Measurements from ENCODE around the gene PLD1.

Gene PLD1

DNA sequence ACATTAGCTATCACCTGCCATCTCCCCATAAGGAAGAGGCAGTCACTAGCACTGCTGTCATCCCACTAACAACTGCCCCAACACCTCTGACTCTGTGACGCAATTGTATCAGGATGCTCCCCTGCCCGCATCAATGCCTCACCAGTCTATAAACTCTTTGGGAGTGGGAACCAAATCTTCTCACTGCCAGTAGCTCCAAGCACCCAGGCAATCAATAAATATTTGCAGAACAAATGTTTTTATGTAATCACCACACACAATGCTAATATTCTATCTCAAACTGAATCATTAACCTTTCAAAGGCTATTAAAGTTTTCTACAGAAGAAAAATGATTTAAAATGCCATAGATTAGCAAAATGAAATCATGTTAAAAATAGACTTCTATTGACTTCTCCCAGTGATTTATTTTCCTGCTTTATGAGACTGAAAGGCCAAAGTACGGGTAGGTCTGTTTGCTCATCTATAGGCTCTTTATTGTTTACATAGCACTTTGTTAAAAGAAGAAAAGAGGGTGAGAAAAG, 131.3 kb downstream of the PLD1 start:
- no peaks in the 10 kb centered on the region for H3K9me3 ChIP-seq (ENCODE audit: control insufficient read depth, low read length)
- H3K27me3 ChIP-seq (replicated peaks; ENCODE audit: control insufficient read depth, insufficient read depth, low read length, poor library complexity, severe bottlenecking): no peaks in the 10 kb centered on the region
- H3K36me3 ChIP-seq (ENCODE audit: control insufficient read depth, insufficient read depth, low read length): no peaks in the 10 kb centered on the region
- no peak overlapping the region for H3K4me3 ChIP-seq (ENCODE audit: insufficient read depth, low read depth, low read length, poor library complexity, severe bottlenecking)
- no peaks in the 10 kb centered on the region for H3K4me1 ChIP-seq (ENCODE audit: control insufficient read depth, insufficient read depth, low read length, poor library complexity, severe bottlenecking)
- DNase-seq: no peak
- H3K27ac ChIP-seq (ENCODE audit: insufficient read depth, low read length, poor library complexity, severe bottlenecking): no peak overlapping the region

GRCh38 chr3:171677706-171678105, 132.6 kb downstream of the PLD1 start:
- H3K9me3 ChIP-seq (ENCODE audit: control insufficient read depth, low read length): no peaks in the 10 kb centered on the region
- H3K4me3 ChIP-seq (ENCODE audit: insufficient read depth, low read depth, low read length, poor library complexity, severe bottlenecking): no peak overlapping the region
- DNase-seq: no peak
- H3K36me3 ChIP-seq (ENCODE audit: control insufficient read depth, insufficient read depth, low read length): no peaks in the 10 kb centered on the region
- no peaks in the 10 kb centered on the region for H3K4me1 ChIP-seq (ENCODE audit: control insufficient read depth, insufficient read depth, low read length, poor library complexity, severe bottlenecking)
- no peaks in the 10 kb centered on the region for H3K27me3 ChIP-seq (replicated peaks; ENCODE audit: control insufficient read depth, insufficient read depth, low read length, poor library complexity, severe bottlenecking)
- H3K27ac ChIP-seq (ENCODE audit: insufficient read depth, low read length, poor library complexity, severe bottlenecking): no peak overlapping the region

DNA sequence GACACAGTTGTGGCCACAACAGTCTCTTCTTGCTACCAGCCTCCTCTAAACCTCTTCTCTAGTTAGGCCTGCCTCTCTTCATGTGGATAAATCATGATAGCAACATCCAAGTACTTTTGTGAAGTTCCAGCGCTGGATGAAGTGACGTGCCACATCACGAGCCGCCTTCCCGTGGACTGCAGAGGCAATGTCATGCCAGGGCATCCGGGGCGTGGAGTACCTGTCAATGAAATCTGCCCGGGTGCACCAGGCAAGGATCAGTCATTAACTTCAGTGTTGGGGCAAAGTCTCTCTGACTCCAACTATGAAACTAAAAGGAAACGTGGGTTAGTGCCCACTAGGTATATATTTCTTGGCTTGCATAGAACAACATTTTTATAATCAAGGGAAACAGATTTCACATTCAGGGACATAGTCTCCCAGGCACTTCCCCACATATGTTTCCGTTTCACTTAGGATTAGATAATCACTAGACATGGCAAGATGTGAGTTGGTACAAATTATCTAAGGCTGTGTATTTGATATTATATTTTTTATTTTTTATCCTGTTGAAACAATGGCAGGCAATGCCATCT, 133.6 kb downstream of the PLD1 start:
- Histone ChIP-seq H3K36me3 (ENCODE audit: control insufficient read depth, insufficient read depth, low read length) (no peaks in the 10 kb centered on the region), H3K27ac (ENCODE audit: insufficient read depth, low read length, poor library complexity, severe bottlenecking) (no peak overlapping the region), H3K27me3 (replicated peaks; ENCODE audit: control insufficient read depth, insufficient read depth, low read length, poor library complexity, severe bottlenecking) (no peaks in the 10 kb centered on the region), H3K9me3 (ENCODE audit: control insufficient read depth, low read length) (no peaks in the 10 kb centered on the region), H3K4me3 (ENCODE audit: insufficient read depth, low read depth, low read length, poor library complexity, severe bottlenecking) (no peak overlapping the region), H3K4me1 (ENCODE audit: control insufficient read depth, insufficient read depth, low read length, poor library complexity, severe bottlenecking) (no peaks in the 10 kb centered on the region)
- DNase-seq: no peak

GRCh38 chr3:171673951-171674350, 136.3 kb downstream of the PLD1 start:
- Histone ChIP-seq H3K27me3 (replicated peaks; ENCODE audit: control insufficient read depth, insufficient read depth, low read length, poor library complexity, severe bottlenecking) (no peaks in the 10 kb centered on the region), H3K4me1 (ENCODE audit: control insufficient read depth, insufficient read depth, low read length, poor library complexity, severe bottlenecking) (no peaks in the 10 kb centered on the region), H3K27ac (ENCODE audit: insufficient read depth, low read length, poor library complexity, severe bottlenecking) (no peak overlapping the region), H3K9me3 (ENCODE audit: control insufficient read depth, low read length) (no peaks in the 10 kb centered on the region), H3K36me3 (ENCODE audit: control insufficient read depth, insufficient read depth, low read length) (no peaks in the 10 kb centered on the region), H3K4me3 (ENCODE audit: insufficient read depth, low read depth, low read length, poor library complexity, severe bottlenecking) (no peak overlapping the region)
- no peak for DNase-seq

DNA sequence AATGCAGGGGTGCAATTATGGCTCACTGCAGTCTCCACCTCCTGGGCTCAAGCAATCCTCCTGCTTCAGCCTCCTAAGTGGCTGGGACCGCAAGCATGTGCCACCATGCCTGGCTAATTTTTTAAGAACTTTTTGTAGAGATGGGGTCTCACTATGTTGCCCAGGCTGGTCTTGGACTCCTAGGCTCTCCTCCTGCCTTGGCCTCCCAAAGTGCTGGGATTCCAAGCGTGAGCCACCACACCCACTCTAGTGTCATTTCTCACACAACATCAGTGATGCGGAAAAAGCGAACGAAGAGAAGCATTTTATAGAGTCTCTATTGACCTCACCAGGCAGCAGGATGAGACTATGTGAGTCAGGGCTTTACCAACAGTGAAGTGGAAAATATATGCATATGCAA, 137.7 kb downstream of the PLD1 start:
- no peak overlapping the region for H3K27ac ChIP-seq (ENCODE audit: insufficient read depth, low read length, poor library complexity, severe bottlenecking)
- no peak for DNase-seq
- no peaks in the 10 kb centered on the region for H3K27me3 ChIP-seq (replicated peaks; ENCODE audit: control insufficient read depth, insufficient read depth, low read length, poor library complexity, severe bottlenecking)
- no peaks in the 10 kb centered on the region for H3K4me1 ChIP-seq (ENCODE audit: control insufficient read depth, insufficient read depth, low read length, poor library complexity, severe bottlenecking)
- H3K4me3 ChIP-seq (ENCODE audit: insufficient read depth, low read depth, low read length, poor library complexity, severe bottlenecking): no peak overlapping the region
- H3K9me3 ChIP-seq (ENCODE audit: control insufficient read depth, low read length): no peaks in the 10 kb centered on the region
- H3K36me3 ChIP-seq (ENCODE audit: control insufficient read depth, insufficient read depth, low read length): no peaks in the 10 kb centered on the region

GRCh38 chr3:171672124-171672523, 138.2 kb downstream of the PLD1 start:
- Histone ChIP-seq H3K27ac (ENCODE audit: insufficient read depth, low read length, poor library complexity, severe bottlenecking) (no peak overlapping the region), H3K36me3 (ENCODE audit: control insufficient read depth, insufficient read depth, low read length) (no peaks in the 10 kb centered on the region), H3K4me3 (ENCODE audit: insufficient read depth, low read depth, low read length, poor library complexity, severe bottlenecking) (no peak overlapping the region), H3K4me1 (ENCODE audit: control insufficient read depth, insufficient read depth, low read length, poor library complexity, severe bottlenecking) (no peaks in the 10 kb centered on the region), H3K27me3 (replicated peaks; ENCODE audit: control insufficient read depth, insufficient read depth, low read length, poor library complexity, severe bottlenecking) (no peaks in the 10 kb centered on the region), H3K9me3 (ENCODE audit: control insufficient read depth, low read length) (no peaks in the 10 kb centered on the region)
- no peak for DNase-seq

- DNase-seq: no peak
- no peak overlapping the region for H3K4me3 ChIP-seq (ENCODE audit: insufficient read depth, low read depth, low read length, poor library complexity, severe bottlenecking)
- no peak overlapping the region for H3K27ac ChIP-seq (ENCODE audit: insufficient read depth, low read length, poor library complexity, severe bottlenecking)
- no peaks in the 10 kb centered on the region for H3K9me3 ChIP-seq (ENCODE audit: control insufficient read depth, low read length)
- H3K27me3 ChIP-seq (replicated peaks; ENCODE audit: control insufficient read depth, insufficient read depth, low read length, poor library complexity, severe bottlenecking): no peaks in the 10 kb centered on the region
- H3K36me3 ChIP-seq (ENCODE audit: control insufficient read depth, insufficient read depth, low read length): no peaks in the 10 kb centered on the region
- no peaks in the 10 kb centered on the region for H3K4me1 ChIP-seq (ENCODE audit: control insufficient read depth, insufficient read depth, low read length, poor library complexity, severe bottlenecking)
Measured at GRCh38 chr3:171671709-171672108, 138.6 kb downstream of the PLD1 start.

GRCh38 chr3:171666516-171666915, 143.8 kb downstream of the PLD1 start:
- Histone ChIP-seq H3K9me3 (ENCODE audit: control insufficient read depth, low read length) (no peaks in the 10 kb centered on the region), H3K27ac (ENCODE audit: insufficient read depth, low read length, poor library complexity, severe bottlenecking) (no peak overlapping the region), H3K4me3 (ENCODE audit: insufficient read depth, low read depth, low read length, poor library complexity, severe bottlenecking) (no peak overlapping the region), H3K36me3 (ENCODE audit: control insufficient read depth, insufficient read depth, low read length) (no peaks in the 10 kb centered on the region), H3K27me3 (replicated peaks; ENCODE audit: control insufficient read depth, insufficient read depth, low read length, poor library complexity, severe bottlenecking) (no peaks in the 10 kb centered on the region), H3K4me1 (ENCODE audit: control insufficient read depth, insufficient read depth, low read length, poor library complexity, severe bottlenecking) (no peaks in the 10 kb centered on the region)
- no peak for DNase-seq

DNA sequence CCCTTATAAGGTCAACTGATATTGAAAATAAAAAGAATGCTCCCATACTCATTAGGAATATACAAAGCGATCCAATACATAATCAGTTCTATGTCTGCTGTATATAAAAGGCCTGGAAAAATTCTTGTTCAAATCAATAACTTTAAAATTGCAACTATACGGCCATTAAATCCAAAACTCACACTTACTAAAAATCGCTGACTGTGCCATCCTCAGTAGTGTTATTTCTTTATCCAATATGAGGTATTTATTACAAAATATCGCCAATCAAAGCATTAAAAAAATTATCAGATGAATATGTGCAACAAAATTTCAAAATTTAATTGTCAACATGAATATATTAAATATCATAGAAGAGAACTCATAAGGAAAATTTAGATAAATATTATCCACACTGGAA, 146.5 kb downstream of the PLD1 start:
- H3K4me1 ChIP-seq (ENCODE audit: control insufficient read depth, insufficient read depth, low read length, poor library complexity, severe bottlenecking): no peaks in the 10 kb centered on the region
- DNase-seq: no peak
- H3K27ac ChIP-seq (ENCODE audit: insufficient read depth, low read length, poor library complexity, severe bottlenecking): no peak overlapping the region
- H3K4me3 ChIP-seq (ENCODE audit: insufficient read depth, low read depth, low read length, poor library complexity, severe bottlenecking): no peak overlapping the region
- no peaks in the 10 kb centered on the region for H3K9me3 ChIP-seq (ENCODE audit: control insufficient read depth, low read length)
- H3K27me3 ChIP-seq (replicated peaks; ENCODE audit: control insufficient read depth, insufficient read depth, low read length, poor library complexity, severe bottlenecking): no peaks in the 10 kb centered on the region
- no peaks in the 10 kb centered on the region for H3K36me3 ChIP-seq (ENCODE audit: control insufficient read depth, insufficient read depth, low read length)

- Histone ChIP-seq H3K27ac (ENCODE audit: insufficient read depth, low read length, poor library complexity, severe bottlenecking) (no peak overlapping the region), H3K4me3 (ENCODE audit: insufficient read depth, low read depth, low read length, poor library complexity, severe bottlenecking) (no peak overlapping the region), H3K27me3 (replicated peaks; ENCODE audit: control insufficient read depth, insufficient read depth, low read length, poor library complexity, severe bottlenecking) (no peaks in the 10 kb centered on the region), H3K36me3 (ENCODE audit: control insufficient read depth, insufficient read depth, low read length) (no peaks in the 10 kb centered on the region), H3K9me3 (ENCODE audit: control insufficient read depth, low read length) (no peaks in the 10 kb centered on the region), H3K4me1 (ENCODE audit: control insufficient read depth, insufficient read depth, low read length, poor library complexity, severe bottlenecking) (no peaks in the 10 kb centered on the region)
- no peak for DNase-seq
Measured at GRCh38 chr3:171661484-171661883, 148.8 kb downstream of the PLD1 start.

Data from effector memory CD4-positive, alpha-beta T cell (primary cell).